ENCODE results near the gene BOLA2B.
"Not testable (repeated sequence)": the region's sequence is repeated elsewhere in the genome, so short reads cannot be mapped to it uniquely, and the experiment has no call there.

GRCh38 chr16:30207063-30207704, 13.7 kb upstream of the BOLA2B start:
- TF ChIP-seq CTCF (IDR thresholded peaks at IDR 0.05; ENCODE audit: poor library complexity, severe bottlenecking); TAF1 (IDR thresholded peaks at IDR 0.05; ENCODE audit: low read depth): not testable (repeated sequence)

All from neural cell (in vitro differentiated cells).